Skeletal muscle cell (primary cell): ENCODE measurements around the gene FAXDC2.

Experiments
- DNase-seq: peaks from one replicate; pipeline ENCODE4 v3.0.0-alpha.2; 2010; ENCODE audit warnings: low read depth
- H3K4me3 ChIP-seq: 2 replicates; pipeline ENCODE4 v1.5.1; 2011; ENCODE audit warnings: low read depth, mild to moderate bottlenecking, control low read depth, low read length, moderate library complexity

Gene FAXDC2, protein sequence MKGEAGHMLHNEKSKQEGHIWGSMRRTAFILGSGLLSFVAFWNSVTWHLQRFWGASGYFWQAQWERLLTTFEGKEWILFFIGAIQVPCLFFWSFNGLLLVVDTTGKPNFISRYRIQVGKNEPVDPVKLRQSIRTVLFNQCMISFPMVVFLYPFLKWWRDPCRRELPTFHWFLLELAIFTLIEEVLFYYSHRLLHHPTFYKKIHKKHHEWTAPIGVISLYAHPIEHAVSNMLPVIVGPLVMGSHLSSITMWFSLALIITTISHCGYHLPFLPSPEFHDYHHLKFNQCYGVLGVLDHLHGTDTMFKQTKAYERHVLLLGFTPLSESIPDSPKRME

DNA sequence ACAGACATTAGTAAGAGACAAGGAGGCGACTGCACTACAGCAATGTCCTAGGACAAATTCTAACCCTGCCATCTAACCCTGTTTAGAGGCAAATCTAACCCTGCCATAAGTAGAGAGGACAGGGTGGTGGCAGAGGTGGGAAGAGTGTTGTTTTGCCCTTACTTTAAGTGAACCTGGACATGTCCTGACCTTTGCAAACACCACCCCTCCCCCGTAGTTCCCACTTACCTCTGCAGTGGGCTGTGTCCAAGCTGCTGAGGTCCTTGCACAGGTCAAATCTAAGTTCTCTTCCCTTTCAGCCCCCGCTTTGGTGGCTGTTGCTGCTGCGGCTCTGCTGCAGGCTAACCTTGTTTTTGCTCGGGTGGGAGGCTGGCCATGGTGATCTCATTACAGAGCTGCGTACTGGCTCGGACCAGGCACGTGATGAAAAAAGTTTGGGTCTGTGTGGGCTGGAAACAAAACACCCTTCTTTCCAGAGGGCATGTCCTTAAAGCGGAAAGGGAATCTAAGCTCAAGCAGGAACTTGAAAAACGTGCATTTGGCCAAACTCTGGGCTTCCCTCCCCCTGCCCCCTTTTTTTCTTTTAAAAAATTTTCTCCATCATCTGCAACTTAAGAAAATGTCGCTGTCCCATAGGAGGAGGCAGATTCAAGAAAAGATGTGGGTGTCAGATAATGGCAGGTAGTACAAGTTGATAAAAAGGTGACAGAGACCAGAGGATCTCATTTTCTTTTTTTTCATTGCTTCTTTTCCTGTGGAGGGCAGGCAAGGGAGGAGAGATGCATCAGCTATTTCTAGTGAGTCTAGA, at the start of gene FAXDC2:
FAXDC2 (minus strand) TSS at position 349 of the 808 bp plus-strand sequence. CDS start 12,425 bp downstream, outside the sequence.
- peak; percentile 68 for DNase-seq
- peak within 1 kb of the TSS; percentile 58 for H3K4me3 ChIP-seq

DNA sequence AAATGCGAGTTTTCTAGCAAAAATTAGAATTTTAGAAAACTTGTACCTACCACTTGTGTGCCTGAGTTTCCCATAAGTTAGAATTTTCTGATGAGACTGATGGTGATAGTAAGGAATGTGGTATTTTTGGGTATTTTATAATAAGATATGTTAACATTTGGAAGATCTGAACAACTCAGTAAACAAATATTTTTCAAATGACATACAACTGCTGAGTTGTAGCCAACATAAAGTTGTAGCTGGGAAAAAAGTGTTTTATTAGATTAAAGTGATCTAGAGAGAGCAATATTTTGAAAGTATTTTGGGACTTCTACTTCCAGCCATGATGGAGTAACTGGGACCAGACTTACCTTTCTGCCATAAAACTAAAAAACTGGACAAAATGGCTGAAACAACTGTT, 49.7 kb upstream of the FAXDC2 start:
- H3K4me3 ChIP-seq, result no peak overlapping the region
- no peak for DNase-seq

DNA sequence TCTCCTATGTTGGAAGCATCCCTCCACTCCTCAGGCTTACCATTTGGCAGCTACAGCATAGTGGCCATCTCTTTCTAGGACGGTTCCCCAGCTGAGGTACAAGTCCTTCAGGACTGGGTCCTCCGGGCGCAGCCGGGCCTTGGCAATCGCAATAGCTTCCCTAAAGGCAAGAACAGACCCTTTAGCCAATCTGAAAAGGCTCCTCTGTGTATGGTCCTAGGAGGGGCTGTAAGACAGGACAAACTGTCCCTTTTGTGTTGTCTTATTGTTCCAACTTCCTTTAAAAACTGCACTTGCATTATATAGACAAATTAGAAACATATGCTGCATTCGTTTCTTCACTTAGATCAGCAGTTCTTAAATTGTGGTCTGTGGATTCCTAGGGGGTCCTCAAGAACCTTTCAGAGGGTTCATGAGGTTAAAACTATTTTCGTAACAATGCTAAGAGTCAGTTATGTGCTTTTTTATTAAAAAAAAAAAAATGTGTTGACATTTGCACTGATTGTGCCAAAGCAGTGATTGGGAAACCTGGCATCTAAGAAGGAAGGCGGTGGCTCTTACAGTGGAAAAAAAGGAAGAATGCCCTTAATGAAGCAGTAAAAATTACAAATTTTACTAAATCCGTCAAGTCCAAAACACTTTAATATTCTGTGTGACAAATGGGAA, 48.9 kb upstream of the FAXDC2 start:
- no peak for DNase-seq
- no peak overlapping the region for H3K4me3 ChIP-seq

DNA sequence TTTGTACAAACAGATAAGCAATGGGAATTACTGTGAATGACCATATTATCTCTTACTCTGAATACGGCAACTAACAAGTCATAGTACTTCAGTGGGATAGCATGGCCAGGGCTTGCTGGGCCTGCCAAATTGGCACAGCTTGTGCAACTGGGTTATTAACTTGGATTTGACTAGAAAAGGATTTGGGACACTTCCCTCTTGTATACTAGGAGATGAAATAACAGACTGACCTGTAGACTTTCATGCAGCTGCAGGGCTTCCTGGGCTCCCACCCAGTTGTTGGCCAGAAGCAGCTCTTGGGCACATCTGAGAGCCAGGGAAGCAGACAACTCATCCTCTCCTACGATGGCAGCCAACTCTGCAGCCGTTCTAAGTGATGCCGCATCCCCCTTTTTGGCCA, 47.8 kb upstream of the FAXDC2 start:
- DNase-seq, result no peak
- H3K4me3 ChIP-seq, result no peak overlapping the region

DNA sequence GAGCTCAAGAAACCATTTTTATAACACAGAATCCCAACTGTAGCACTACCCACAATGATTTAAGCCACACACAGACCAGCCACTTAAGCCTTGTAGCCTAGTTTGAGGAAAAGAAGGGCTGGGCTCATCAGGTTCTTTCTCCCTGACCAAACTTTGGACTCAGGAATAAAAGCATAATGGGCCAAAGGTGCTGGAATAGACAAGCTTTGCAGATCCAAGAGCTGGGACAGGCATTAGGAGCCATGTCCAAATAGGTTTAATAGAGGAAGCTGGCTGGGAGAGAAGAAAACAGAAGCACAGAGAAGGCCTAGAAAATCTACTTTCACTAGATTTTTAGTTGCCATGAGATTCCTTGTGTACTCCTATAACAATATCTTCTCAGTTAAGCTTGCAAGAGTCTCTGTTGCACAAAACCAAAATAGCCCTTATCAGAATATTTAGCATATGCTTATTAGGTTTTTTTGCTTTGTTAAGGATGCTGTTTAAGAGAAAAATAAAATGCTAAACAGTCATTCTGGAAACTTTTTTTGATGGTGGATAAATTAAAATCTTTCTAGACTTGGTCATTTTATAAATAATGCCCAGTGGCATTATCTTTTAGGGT, 46.3 kb upstream of the FAXDC2 start:
- DNase-seq, result no peak
- no peak overlapping the region for H3K4me3 ChIP-seq

DNA sequence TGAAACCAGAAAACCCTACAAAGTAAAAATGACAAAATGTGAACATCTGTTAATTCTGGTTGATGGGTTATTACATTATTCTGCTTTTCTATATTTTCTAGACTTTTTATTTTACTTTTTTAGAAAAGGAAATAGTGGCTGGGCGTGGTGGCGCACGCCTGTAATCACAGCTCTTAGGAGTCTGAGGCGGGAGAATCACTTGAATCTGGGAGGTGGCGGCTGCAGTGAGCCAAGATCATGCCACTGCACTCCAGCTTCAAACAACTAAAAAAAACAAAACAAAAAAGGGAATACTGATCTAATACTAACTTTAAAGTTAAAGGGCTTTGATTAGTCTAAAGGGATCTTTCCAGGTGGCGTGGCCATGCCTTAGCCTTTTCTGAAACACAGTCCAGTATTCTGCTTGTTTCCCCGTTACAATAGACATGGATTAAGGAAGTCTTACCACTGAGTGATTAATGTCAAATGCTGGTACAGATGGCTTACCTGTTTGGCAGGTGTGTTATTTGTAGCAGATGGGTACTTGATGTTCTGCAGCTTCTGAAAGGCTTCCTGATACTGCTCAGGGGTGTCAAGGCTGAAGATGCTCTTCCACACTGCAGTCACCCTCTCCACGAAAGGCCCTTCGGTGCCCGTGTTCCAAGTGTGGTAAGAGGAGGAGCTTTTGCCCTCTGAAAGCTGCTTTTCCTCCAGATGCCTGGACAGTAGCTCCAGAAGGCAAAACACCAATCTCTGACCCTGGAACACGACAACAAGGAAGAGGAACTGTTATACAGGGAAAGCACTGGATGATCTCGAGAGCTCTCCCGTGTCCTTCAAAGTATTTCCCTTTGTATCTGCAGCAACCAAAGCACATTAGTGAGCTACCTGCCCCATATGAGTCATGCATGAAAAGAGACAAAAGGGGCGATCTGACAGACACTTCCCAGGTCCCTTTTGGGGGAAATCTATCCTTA, 45.5 kb upstream of the FAXDC2 start:
- no peak overlapping the region for H3K4me3 ChIP-seq
- DNase-seq, result no peak

DNA sequence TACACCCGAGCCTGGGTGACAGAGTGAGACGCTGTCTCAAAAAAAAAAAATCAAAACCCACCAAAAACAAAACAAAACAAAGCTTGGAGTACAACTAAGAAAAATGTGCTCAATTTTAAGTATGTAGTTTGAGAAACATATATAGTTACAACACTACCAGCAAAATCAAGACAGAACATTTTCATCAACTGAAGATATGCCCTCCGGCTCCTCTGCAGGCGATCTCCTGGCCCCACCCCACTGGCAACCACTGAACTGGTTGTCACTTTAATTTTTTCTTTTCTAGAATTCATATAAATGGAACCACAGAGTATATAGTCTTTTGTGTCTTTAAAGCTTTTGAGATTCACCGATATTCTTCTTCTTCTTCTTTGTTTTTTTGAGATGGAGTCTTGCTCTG, 43.0 kb upstream of the FAXDC2 start:
- no peak for DNase-seq
- no peak overlapping the region for H3K4me3 ChIP-seq

DNA sequence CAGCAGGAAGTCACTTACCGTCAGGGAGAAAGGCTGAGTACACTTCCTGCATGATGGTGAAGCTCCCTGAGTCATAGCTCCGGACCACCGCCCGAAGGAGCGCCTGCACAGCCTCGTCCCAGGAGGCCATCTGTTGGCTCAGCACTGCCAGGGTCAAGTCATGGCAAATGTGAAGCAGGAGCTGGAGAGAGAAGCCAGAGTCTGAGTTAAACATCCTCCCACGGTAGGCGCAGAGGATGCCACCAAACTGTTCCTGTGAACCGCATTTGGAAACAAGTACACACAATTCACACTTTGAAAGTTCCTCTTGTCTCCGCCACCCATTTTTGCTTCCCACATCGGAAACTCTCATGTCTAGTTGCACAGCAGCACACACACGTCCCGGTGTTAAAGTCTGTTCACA, 42.0 kb upstream of the FAXDC2 start:
- no peak overlapping the region for H3K4me3 ChIP-seq
- no peak for DNase-seq

DNA sequence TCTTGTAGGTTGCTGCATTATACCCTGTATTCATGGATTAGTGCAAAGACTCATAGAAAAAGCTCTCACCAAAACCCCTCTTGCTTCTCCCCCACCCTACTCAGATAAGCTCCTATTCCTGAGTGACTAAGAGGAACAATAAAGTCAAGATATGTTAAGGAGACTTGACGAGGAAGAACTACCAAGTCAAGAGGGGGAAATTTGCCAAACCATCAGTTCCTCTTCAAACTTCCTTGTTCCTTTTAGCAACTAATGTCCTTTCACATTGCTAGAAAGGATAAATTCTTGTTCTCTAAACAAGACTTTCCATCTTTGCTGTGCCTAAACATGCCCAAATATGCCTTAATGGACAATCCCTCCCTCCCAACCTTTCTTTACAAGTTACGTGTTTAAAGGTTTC, 35.0 kb upstream of the FAXDC2 start:
- DNase-seq, result no peak
- H3K4me3 ChIP-seq, result no peak overlapping the region

DNA sequence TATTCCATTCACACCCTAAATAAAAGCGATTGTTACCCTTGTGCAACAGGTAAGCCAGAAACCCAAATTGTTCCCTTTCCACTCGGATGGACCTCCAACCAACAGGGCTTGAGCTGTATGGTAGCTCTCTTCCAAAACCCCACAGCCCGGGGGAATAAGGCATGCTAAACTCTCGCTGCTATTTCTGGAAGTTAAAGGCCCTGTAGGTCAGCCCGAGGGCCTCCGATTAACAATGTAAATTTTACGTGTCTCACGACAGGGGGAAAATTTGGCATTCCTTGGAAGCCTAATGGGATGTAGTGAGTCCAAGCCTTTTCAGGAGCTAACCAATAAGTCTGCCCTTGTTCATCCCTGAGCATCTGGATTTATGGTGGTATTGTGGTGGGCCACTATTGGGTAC, 34.0 kb upstream of the FAXDC2 start:
- H3K4me3 ChIP-seq, result no peak overlapping the region
- DNase-seq, result no peak

DNA sequence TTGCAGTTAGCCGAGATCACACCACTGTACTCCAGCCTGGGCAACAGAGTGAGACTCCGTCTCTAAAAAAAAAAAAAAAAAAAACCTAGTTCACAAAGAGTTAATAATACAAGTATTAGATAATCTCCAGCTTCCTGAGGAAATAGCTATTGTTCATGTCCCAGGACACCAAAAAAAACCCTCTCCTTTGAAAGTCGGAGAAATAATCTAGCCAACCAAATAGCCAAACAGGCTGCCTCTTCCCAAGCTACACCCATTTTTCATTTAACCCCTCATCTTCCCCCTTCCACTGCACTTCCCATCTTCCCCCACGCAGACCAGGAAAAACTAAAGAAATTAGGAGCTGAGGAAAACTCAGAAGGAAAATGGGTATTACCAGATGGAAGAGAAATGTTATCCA, 31.6 kb upstream of the FAXDC2 start:
- DNase-seq, result no peak
- no peak overlapping the region for H3K4me3 ChIP-seq

DNA sequence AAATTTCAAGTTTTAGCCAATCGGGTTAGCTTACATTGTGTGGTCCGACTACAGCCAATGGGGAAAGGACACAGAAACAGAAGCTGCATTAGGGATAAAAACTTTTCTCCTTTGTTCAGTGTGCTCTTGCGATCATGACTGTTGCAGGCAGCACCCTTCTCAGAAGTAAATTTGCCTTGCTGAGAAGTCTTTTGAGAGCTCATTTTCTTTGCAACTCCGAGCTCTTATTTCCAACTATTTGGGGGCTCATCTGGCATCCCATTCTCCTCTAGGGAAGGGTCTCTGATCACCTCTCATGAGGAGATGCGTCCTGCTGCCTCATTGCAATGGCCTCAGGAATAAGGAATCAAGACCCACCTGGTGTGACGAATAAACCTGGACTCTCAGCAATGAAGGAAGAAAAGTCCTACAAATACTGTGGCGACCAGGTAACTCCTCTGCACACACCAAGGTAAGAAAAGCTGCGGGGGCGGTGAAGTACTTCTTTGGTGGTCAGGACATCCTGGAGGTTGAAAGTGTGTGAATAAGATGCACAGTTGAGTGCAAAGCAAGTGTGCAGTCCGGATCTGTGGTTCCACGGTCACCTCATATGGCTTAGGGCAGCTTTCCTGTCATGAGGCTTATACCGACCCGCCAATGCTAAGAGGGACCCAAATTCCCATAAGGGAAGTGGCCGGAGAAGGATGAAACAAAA, 28.4 kb upstream of the FAXDC2 start:
- DNase-seq, result no peak
- H3K4me3 ChIP-seq, result no peak overlapping the region

DNA sequence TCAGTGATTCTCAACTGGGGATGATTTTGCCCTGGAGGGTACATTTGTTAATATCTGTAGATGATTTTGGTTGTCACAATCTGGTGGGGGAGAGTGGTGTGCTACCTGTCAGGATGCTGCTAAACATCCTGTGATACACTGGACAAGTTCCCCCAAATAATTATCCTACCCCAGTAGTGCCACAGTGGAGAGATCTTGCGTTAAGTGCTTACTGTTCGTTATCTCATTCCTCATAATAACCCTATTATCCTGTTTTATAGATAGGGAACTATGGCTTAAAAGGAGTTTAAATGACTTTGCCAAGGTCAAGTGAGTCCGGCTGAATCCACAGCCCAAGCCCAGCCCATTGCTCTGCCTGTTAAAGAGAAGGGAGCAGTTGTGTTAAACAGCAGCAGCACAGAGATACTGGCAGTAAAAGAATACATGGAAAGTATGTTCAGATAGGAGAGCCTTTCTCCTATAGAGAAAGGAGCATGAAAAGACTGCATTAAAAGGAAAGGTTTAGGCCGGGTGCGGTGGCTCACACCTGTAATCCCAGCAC, 23.5 kb upstream of the FAXDC2 start:
- DNase-seq, result no peak
- no peak overlapping the region for H3K4me3 ChIP-seq

DNA sequence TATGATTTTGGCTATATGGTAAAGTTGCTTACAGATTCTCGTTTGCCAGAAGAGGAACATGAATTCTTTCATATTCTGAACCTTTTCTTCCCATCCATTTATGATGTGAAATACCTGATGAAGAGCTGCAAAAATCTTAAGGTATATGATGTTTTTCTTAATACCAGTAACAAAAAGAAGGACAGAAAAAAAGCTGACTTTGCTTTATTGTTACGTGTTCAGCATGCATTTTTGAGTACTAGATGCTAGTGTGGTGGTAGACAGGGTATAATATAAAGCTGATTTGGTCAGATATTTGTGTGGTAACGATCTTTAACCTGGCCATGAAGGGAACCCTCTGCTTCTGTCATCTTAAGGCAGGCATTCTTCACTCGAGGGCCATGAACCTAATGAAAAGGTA, 21.3 kb upstream of the FAXDC2 start:
- no peak for DNase-seq
- no peak overlapping the region for H3K4me3 ChIP-seq

DNA sequence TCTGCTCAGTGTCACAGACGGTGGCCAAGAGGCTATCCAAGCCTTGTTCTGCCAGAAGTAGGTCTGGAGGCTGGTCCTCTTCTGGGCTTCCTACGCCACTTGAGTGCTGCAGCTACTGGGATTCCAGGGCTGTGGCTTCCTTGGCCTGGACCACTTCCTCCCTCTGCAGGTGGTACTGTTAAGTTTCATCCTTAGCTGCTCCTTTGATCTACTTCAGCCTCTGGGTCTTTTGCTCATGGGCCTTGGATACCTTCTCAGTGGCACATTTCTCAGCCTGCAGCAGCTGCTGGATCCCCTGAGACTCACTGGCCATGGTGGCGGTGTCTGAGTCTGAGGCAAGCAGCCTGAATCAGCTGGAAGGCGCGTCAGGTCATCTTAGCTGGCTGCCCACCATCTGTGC, 18.3 kb upstream of the FAXDC2 start:
- H3K4me3 ChIP-seq, result no peak overlapping the region
- DNase-seq, result no peak

DNA sequence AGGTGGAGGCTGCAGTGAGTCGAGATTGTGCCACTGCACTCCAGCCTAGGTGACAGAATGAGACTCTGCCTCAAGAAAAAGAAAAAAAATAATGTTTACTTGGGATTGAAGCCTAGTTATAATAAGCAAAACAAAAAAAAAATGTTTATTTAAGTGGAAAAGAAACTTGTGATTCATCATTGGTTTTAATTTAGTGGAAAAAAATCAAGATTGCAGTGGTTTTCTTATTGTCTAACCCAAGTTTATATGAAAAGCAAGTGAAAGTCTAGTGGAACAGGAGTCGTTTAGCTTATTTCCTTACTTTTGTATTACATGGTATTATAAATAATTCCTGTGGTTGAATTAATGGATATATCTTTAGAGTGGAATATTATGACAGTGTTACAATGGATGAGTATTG, 16.4 kb upstream of the FAXDC2 start:
- H3K4me3 ChIP-seq, result no peak overlapping the region
- DNase-seq, result no peak

DNA sequence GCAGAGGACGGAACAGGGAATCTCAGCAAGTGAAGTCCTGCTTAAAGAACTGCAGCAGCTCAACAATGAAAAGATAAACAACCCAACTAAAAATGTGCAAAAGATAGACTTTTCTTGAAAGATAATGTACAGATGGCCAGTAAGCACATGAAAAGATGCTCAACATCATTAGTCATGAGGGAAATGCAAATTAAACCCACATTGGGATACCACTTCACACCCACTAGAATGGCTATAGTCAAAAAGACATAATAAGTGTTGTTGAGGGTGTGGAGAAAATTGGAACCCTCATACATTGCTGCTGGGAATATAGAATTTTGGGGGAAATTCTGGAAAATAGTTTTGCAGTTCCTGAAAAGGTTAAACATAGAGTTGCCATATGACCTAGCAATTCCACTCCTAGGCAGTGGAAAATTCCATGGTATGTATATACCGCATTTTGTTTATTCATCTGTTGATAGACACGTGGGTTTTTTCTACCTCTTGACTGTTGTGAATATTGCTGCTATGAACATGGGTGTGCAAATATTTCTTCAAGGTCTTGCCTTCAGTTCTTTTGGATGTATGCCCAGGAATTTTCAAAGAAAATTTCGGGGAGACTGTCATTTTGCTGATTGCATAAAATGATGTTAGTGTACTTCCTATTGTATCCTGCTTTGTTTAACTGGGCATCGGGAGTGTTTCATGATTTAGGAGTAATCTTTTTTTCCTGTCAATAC, 15.2 kb upstream of the FAXDC2 start:
- H3K4me3 ChIP-seq, result no peak overlapping the region
- DNase-seq, result no peak
